GM21619 (cell line): ENCODE data around the gene STON1.
"Not testable (repeated sequence)": the region's sequence is repeated elsewhere in the genome, so short reads cannot be mapped to it uniquely, and the experiment has no call there.

Source experiments
- ATAC-seq: cut with Tn5 transposase; IDR thresholded peaks from one replicate; pipeline ENCODE4 v1.9.1; 2021; ENCODE audit not compliant: unreplicated experiment

STON1 gene, protein sequence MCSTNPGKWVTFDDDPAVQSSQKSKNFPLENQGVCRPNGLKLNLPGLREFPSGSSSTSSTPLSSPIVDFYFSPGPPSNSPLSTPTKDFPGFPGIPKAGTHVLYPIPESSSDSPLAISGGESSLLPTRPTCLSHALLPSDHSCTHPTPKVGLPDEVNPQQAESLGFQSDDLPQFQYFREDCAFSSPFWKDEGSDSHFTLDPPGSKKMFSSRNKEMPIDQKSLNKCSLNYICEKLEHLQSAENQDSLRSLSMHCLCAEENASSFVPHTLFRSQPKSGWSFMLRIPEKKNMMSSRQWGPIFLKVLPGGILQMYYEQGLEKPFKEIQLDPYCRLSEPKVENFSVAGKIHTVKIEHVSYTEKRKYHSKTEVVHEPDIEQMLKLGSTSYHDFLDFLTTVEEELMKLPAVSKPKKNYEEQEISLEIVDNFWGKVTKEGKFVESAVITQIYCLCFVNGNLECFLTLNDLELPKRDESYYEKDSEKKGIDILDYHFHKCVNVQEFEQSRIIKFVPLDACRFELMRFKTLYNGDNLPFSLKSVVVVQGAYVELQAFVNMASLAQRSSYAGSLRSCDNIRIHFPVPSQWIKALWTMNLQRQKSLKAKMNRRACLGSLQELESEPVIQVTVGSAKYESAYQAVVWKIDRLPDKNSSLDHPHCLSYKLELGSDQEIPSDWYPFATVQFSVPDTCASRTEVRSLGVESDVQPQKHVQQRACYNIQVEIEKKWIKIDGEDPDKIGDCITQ

DNA sequence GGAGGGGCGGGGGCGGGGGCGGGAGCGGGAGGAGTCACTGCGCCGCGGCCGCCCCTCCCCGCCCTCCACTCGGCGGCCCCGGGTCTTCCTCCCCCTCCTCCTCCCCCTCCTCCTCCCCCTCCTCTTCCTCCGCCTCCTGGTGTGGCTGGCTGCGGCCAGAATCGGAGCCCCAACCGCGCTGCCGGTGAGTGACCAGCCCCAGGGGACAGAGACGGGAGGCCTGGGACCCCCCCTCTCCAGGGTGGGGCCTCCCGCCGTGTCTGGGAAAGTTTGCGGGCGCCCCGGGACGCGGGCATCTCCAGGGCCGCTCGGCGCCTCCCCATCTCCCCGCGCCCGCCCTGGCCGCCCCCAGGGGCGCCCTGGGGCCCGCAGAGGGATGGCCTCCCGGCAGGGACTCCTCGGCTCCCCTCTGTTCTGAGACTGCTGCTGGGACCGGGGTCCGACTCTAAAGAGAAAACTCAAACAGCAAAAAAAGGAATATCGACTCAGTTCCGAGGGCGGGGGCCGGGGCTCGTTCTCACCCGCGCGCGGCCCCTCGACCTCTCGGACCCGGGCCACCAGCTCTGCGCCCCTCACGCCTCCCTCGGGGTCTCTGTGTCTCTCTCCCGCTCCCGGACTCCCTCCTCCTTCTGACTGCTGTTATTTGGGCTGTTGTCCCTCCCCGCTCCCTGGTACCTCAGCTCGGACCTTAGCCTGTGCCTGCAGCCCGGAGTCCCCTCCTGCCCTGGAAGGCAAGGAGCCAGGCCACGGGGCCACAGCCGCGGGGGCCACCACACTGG lies at the start of gene STON1:
Gene STON1 (plus strand): TSS at position 122 of the 779 bp plus-strand sequence. CDS start 50,480 bp downstream, outside the sequence.
- ATAC-seq: peak; percentile 46

GRCh38 chr2:48480526-48480925 lies 49.4 kb upstream of the STON1 start:
- ATAC-seq: no peak

GRCh38 chr2:48482313-48482712 lies 47.6 kb upstream of the STON1 start:
- ATAC-seq: no peak

- ATAC-seq: no peak
These were observed 47.2 kb upstream of the STON1 start for GRCh38 chr2:48482769-48483168.

DNA sequence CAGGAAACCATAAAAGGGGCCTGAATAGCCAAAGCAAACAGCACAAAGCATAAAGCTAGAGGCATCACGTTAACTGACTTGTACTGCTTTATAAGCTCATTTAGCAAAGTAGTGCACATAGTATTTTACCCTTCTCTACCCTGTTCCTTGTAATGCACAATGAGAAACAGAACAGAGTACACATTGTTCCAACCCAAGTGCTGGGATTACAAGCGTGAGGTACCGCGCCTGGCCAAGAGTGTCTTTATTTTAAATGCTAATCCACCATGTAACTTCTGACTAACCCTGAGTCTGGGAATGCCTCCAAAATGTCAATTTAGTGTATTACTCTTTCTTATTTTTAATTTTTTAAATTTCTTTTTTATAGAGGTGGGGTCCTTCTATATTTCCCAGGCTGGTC lies 46.4 kb upstream of the STON1 start:
- no peak for ATAC-seq

DNA sequence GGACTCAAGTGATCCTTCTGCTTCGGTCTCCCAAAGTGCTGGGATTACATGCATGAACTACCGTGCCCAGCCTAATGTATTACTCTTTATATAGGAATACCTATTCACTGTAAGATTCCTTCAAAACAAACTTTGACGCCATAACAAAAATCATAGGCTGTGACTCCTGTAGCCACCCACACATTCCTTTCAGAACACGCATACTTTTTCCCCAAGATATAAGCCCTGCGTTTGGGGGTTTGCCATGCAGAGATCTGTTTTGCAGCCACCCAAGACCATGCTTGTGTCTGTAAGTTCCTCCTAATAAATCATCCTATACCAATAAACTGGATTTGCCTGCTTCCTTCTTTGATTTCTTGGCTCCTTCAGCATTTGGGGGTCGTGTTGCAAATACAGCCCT lies 46.0 kb upstream of the STON1 start:
- no peak for ATAC-seq

DNA sequence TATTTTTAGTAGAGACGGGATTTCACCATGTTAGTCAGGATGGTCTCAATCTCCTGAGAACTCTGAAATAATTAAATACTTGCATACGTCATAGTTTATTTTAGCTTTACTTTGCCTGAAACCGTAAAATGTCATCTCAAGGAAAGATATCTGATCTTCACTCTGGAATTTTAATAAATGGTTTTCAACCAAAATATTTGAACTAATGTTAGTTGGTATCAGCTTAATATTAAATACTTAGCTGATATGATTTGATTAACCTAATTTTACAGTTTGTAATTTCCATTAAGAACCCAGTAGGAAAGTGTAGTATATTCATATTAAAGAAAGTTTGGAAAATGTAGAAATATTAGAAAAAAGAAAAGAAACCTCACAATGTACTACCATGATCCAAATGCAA lies 41.4 kb upstream of the STON1 start:
- no peak for ATAC-seq

DNA sequence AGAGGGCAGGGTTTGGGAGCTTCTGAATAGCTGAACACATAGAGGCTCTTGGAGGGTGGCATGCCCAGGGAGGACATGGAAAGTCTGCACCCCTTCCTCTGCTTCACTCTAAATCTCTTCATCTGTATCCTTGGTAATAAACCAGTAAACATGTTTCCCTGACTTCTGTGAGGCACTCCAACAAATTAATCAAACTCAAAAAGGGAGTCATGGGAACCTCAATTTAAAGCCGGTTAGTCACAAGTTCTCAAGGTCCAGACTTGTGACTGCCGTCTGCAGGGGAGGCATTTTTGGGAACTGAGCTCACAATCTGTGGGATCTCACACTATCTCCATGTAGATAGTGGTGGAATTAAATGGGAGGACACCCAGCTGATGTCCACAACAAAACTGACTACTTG lies 33.1 kb upstream of the STON1 start:
- ATAC-seq: no peak

DNA sequence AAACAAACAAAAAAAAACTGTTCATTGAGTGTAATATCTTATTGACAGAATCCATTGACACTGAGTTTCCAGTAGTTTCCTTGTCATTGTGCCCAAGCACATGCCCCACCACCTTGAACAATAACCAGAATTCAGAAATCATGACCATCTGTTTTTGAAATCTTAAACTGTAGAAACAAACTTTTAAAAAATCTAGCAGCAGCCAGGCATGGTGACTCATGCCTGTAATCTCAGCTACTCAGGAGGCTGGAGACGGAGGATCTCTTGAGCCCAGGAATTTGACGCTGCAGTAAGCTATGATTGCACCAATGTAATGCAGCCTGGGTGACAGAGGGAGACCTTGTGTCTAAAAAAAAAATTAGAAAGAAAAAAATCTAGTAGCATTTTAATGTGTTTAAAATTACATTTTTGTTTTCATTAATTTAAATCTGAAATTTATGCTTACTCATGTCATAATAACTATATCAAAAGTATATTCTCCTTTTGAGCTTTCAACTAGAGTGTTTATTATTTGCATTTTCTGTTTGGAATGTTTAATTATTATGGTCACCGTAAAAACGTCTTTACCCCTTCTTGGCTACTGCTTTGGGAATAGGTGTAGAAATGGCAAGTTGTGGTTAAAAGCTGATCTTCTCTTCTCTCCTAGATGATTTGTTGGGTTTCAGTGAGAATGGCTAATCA lies 25.2 kb upstream of the STON1 start:
- no peak for ATAC-seq

DNA sequence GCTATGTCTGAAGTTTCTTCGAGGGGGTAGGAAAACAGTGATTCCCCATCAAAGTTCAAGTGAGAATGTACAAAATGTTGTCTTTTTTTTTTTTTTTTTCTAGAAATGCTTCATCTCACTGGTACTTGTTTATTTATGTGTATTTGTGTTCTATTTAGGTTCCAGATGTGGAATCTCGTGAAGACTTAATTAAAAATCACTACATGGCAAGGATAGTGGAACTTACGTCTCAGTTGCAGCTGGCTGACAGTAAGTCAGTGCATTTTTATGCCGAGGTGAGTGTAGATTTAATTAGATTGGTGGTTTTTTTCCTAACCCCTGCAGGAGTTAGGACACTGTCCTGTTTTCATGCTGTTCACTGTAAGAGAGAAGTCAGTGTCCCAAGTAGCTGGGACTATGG lies 22.8 kb upstream of the STON1 start:
- no peak for ATAC-seq

- no peak for ATAC-seq
These were observed 21.4 kb upstream of the STON1 start for GRCh38 chr2:48508461-48509124.

- no peak for ATAC-seq
These were observed 19.6 kb upstream of the STON1 start for GRCh38 chr2:48510329-48510728.

DNA sequence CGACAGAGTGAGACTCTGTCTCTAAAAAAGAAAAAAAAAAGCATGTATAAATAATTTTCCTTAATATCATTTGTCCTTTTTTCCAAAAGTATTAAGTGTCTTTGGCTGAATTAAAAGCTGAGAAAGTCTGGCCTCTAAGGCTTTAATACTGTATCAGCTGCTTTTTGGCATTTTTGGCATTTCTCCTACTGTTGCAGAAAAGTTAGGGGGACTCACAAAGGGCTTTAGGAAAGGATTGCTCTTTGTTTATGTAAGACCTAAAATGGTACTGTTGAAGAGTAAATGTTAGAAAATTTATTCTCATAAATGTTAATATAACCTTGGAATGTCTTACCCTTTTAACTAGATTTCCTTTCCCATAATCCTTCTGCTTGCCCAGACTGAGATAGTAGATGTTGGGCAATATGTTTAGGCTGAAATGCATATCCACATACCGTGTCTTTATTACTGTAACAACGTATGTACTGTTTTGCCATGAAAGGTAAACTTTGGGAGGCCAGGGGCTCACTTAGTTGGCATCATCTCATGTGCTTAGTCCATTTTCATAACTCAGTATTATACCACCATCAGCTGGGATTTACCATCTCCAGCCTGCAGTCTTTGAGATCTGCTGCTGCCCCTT lies 18.0 kb upstream of the STON1 start:
- no peak for ATAC-seq

DNA sequence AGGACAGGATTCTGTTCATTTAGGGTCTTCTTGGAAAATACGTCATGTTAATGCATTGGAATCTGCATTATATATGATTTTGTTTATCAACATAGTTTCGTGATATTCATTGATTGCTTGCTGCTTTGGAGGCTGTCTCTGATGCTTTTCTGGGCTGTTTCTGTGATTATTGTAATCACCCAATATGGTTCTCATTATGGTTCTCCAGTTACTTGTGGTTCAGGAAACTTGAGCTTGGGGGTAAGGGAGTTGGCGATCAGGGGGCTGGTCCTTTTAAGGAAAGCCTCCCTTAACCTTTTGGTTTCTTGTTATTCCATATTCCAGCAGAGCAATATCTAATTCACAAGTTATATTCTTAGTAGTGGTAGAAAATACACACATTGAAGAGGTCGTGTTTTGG lies 17.4 kb upstream of the STON1 start:
- no peak for ATAC-seq

DNA sequence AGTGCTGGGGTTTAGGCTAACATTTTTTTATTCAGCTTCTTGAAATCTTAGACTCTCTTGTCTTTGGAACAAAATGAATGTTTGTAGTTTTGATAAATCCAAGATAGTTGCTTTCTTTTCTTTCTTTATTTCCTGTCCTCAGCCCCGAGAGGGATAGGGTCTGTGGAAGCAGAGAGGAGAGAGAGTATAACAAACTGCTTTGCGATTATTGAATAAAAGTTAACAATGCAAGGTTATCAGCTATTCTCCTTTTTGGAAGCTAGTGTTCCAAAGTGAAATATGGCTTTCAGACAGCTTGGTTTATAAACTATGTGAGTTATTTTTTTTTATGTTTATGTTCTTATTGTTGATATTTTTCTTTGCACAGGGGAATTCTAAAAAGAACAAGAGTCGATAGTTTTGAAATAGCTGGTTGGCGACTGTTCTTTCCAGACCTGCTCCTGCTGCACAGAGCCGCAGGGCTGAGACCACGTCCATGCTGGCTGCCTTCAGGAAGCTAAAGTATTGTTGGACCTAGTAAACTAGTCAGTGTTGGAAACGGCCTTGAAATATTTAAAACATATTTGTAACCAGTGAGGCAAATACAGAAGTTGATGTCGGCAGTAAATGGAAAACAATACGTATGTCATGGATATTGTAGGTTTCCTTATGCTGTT lies 15.5 kb upstream of the STON1 start:
- ATAC-seq: no peak

DNA sequence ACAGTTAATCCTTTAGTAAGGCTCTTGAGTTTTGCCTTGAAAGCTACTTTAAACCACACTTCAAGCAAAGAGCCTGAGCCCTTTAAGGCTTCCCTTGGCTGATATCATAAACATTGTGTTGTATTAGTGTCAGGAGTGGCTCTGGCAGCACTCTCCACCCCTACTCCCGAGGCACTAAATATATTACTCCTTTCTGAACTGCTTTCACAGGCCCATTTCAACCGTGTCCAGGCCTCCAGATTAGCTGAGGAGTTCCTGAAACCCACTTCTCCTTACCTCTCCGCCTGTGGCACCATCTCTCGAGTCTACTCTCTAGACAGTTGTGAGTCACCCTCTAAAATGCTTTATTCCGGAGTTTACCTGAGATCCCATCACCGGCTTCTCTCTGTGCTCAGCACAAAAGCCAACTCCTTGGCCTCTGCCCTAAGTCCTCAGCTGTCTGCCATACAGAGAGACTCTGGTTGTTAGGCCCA lies 14.4 kb upstream of the STON1 start:
- no peak for ATAC-seq

DNA sequence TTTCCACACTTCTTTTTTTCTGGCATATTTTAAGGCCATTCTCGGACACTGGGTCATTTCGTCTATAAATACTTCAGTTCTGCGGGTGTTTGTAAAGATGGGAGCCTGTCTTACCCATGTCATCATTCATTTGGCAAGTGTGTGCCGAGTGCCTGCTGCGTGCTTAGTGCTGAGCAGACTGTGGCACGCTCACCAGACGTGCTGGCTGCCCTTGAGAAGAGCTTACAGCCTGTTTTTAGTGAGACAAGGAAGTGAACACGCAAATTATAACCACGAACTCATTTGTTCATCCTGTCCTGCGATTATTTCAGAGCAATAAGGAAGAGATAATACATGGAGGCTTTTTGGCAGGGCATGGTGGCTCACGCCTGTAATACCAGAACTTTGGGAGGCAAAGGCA lies 10.4 kb upstream of the STON1 start:
- no peak for ATAC-seq

- not testable (repeated sequence) for ATAC-seq
These were observed 5.2 kb upstream of the STON1 start for GRCh38 chr2:48524756-48525155.

DNA sequence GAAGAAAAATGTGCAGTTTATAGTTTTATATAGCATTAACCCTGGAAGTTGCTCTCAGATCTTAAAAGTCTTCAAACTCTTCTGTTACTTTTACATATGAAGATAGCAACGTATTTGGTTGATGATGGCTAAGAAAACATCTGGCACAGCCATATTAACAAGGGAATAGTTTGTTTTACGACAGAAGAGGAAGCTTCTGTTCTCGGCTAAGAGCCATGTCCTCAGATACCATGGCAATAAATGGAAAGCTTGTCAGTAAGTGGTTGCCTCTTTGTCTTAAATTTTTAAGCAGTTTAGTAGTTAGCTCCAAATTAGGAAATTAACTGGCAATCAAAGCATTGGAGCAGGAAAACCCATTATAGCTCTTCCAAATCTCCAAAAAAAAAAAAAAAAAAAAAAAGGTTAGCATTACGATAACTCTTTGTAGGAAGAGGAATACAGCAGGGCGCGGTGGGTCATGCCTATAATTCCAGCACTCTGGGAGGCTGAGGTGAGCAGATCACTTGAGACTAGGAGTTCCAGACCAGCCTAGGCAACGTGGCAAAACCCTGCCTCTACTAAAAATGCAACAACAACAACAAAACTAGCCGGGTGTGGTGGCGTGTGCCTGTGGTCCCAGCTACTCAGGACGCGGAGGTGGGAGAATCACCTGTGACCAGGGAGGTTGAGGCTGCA lies 4.5 kb upstream of the STON1 start:
- no peak for ATAC-seq
